Measurements from ENCODE around the gene TCF3. TPM values are rescaled to one million over a fixed set of nuclear protein-coding genes. Genes with fewer than 3 reads are reported as not detected.
A peak's percentile ranks its signal among the peaks of the same experiment; 100 is the strongest.

Gene TCF3
- total and polyA plus RNA-seq, 7 donors = 20.1 to 33.8 (median 24.6) TPM

GRCh38 chr19:1599460-1599846, 53.0 kb downstream of the TCF3 start:
- no peaks in the 10 kb centered on the region for H3K27me3 ChIP-seq (ENCODE audit: insufficient read depth in 3 of 3, low read length in 2 of 3)

GRCh38 chr19:1598777-1599459, 53.5 kb downstream of the TCF3 start:
- Histone ChIP-seq H3K27me3 (ENCODE audit: insufficient read depth in 3 of 3, low read length in 2 of 3) (no peaks in the 10 kb centered on the region), H3K4me1 (peaks cover 19% of the 10 kb centered on the region), H3K9me3 (no peaks in the 10 kb centered on the region), H3K4me3 (no peak overlapping the region), H3K27ac (no peak overlapping the region), H3K36me3 (ENCODE audit: insufficient read depth in 1 of 2, low read depth in 1 of 2) (peaks cover 7 to 75% of the 10 kb centered on the region in 2 donors)
- no peak for TF ChIP-seq CTCF (IDR thresholded peaks at IDR 0.05)
- ATAC-seq (no peak), DNase-seq (no peak)
- intact Hi-C loops (cut with DNase I) = no loop called here
- 84 to 89% (median 84%) methylated on average over 20 of the region's 20 CpGs for WGBS, 3 donors

More at GRCh38 chr19:1599460-1599846, 53.0 kb downstream of the TCF3 start:
- no peak overlapping the region for H3K27ac ChIP-seq
- TF ChIP-seq CTCF (IDR thresholded peaks at IDR 0.05) = no peak
- WGBS, 3 donors = 92 to 95% (median 92%) methylated on average over 12 to 15 of the region's 15 CpGs
- no peaks in the 10 kb centered on the region for H3K9me3 ChIP-seq
- DNase-seq (no peak), ATAC-seq (no peak)
- peaks cover 7 to 73% of the 10 kb centered on the region in 2 donors for H3K36me3 ChIP-seq (ENCODE audit: insufficient read depth in 1 of 2, low read depth in 1 of 2)
- H3K4me1 ChIP-seq = peaks cover 24% of the 10 kb centered on the region
- intact Hi-C loops (cut with DNase I) = no loop called here
- no peak overlapping the region for H3K4me3 ChIP-seq

GRCh38 chr19:1593501-1593772, 59.0 kb downstream of the TCF3 start:
- WGBS, 3 donors = 25 to 37% (median 32%) methylated on average over 10 of the region's 10 CpGs
- Histone ChIP-seq H3K4me3 (peak overlapping the region; percentile 79), H3K36me3 (ENCODE audit: insufficient read depth in 1 of 2, low read depth in 1 of 2) (peaks cover 7 to 42% of the 10 kb centered on the region in 2 donors), H3K4me1 (peaks cover 20% of the 10 kb centered on the region), H3K9me3 (no peaks in the 10 kb centered on the region), H3K27ac (peak overlapping the region; percentile 91), H3K27me3 (ENCODE audit: insufficient read depth in 3 of 3, low read length in 2 of 3) (no peaks in the 10 kb centered on the region)
- intact Hi-C loops (cut with DNase I) = no loop called here
- DNase-seq = no peak
- no peak for ATAC-seq
- TF ChIP-seq CTCF (IDR thresholded peaks at IDR 0.05) = no peak

- ATAC-seq = peak; percentile 90 to 93 (median 92)
- H3K4me1 ChIP-seq = peaks cover 25% of the 10 kb centered on the region
- H3K4me3 ChIP-seq = peak within 1 kb of the TSS; percentile 95
- intact Hi-C loops (cut with DNase I) = no loop called here
- H3K27me3 ChIP-seq (ENCODE audit: insufficient read depth in 3 of 3, low read length in 2 of 3) = no peaks in the 10 kb centered on the region
- peak within 1 kb of the TSS; percentile 97 for H3K27ac ChIP-seq
- H3K9me3 ChIP-seq = no peaks in the 10 kb centered on the region
- no peak for TF ChIP-seq CTCF (IDR thresholded peaks at IDR 0.05)
- H3K36me3 ChIP-seq (ENCODE audit: insufficient read depth in 1 of 2, low read depth in 1 of 2) = peaks cover 7 to 37% of the 10 kb centered on the region in 2 donors
- WGBS, 3 donors = 1% methylated on average over 30 to 67 of the region's 68 CpGs
- DNase-seq = peak; percentile 94 to 97
Observed at GRCh38 chr19:1592755-1593500, 59.5 kb downstream of the TCF3 start, which contains the start of gene MBD3. MBD3 (minus strand) TSS chr19:1592865; CDS start chr19:1592631, 234 bp downstream.

All from psoas muscle (tissue), 8 donors.